ENCODE measurements around the gene LAMB4.

LAMB4 gene

GRCh38 chr7:108087778-108088177 is 42.4 kb downstream of the LAMB4 start:
- H3K27me3 ChIP-seq (ENCODE audit: control insufficient read depth, insufficient read depth, low read length) = no peaks in the 10 kb centered on the region
- H3K4me3 ChIP-seq (ENCODE audit: low read depth, low read length) = no peak overlapping the region
- no peaks in the 10 kb centered on the region for H3K36me3 ChIP-seq (ENCODE audit: control insufficient read depth, insufficient read depth, low read length)
- H3K9ac ChIP-seq (ENCODE audit: low read depth, low read length) = no peak overlapping the region
- no peaks in the 10 kb centered on the region for H3K4me1 ChIP-seq (ENCODE audit: control insufficient read depth, insufficient read depth, low read length)
- H3K9me3 ChIP-seq (ENCODE audit: control insufficient read depth, insufficient read depth, low read length) = no peaks in the 10 kb centered on the region

- no peaks in the 10 kb centered on the region for H3K9me3 ChIP-seq (ENCODE audit: control insufficient read depth, insufficient read depth, low read length)
- H3K4me1 ChIP-seq (ENCODE audit: control insufficient read depth, insufficient read depth, low read length) = no peaks in the 10 kb centered on the region
- H3K27me3 ChIP-seq (ENCODE audit: control insufficient read depth, insufficient read depth, low read length) = no peaks in the 10 kb centered on the region
- H3K4me3 ChIP-seq (ENCODE audit: low read depth, low read length) = no peak overlapping the region
- no peaks in the 10 kb centered on the region for H3K36me3 ChIP-seq (ENCODE audit: control insufficient read depth, insufficient read depth, low read length)
- no peak overlapping the region for H3K9ac ChIP-seq (ENCODE audit: low read depth, low read length)
Observed at GRCh38 chr7:108086962-108087361, 43.2 kb downstream of the LAMB4 start.

- H3K36me3 ChIP-seq (ENCODE audit: control insufficient read depth, insufficient read depth, low read length) = no peaks in the 10 kb centered on the region
- no peak overlapping the region for H3K9ac ChIP-seq (ENCODE audit: low read depth, low read length)
- H3K4me1 ChIP-seq (ENCODE audit: control insufficient read depth, insufficient read depth, low read length) = no peaks in the 10 kb centered on the region
- H3K4me3 ChIP-seq (ENCODE audit: low read depth, low read length) = no peak overlapping the region
- H3K27me3 ChIP-seq (ENCODE audit: control insufficient read depth, insufficient read depth, low read length) = no peaks in the 10 kb centered on the region
- H3K9me3 ChIP-seq (ENCODE audit: control insufficient read depth, insufficient read depth, low read length) = no peaks in the 10 kb centered on the region
Observed at GRCh38 chr7:108086546-108086945, 43.6 kb downstream of the LAMB4 start.

- Histone ChIP-seq H3K9ac (ENCODE audit: low read depth, low read length) (no peak overlapping the region), H3K36me3 (ENCODE audit: control insufficient read depth, insufficient read depth, low read length) (no peaks in the 10 kb centered on the region), H3K27me3 (ENCODE audit: control insufficient read depth, insufficient read depth, low read length) (no peaks in the 10 kb centered on the region), H3K4me3 (ENCODE audit: low read depth, low read length) (no peak overlapping the region), H3K9me3 (ENCODE audit: control insufficient read depth, insufficient read depth, low read length) (no peaks in the 10 kb centered on the region), H3K4me1 (ENCODE audit: control insufficient read depth, insufficient read depth, low read length) (peaks cover 4% of the 10 kb centered on the region)
Observed at GRCh38 chr7:108083980-108084379, 46.2 kb downstream of the LAMB4 start.

GRCh38 chr7:108079648-108080591 is 50.2 kb downstream of the LAMB4 start:
- H3K9ac ChIP-seq (ENCODE audit: low read depth, low read length) = no peak overlapping the region

GRCh38 chr7:108079276-108079647 is 50.9 kb downstream of the LAMB4 start:
- Histone ChIP-seq H3K36me3 (ENCODE audit: control insufficient read depth, insufficient read depth, low read length) (no peaks in the 10 kb centered on the region), H3K9me3 (ENCODE audit: control insufficient read depth, insufficient read depth, low read length) (no peaks in the 10 kb centered on the region), H3K27me3 (ENCODE audit: control insufficient read depth, insufficient read depth, low read length) (no peaks in the 10 kb centered on the region), H3K4me3 (ENCODE audit: low read depth, low read length) (no peak overlapping the region), H3K4me1 (ENCODE audit: control insufficient read depth, insufficient read depth, low read length) (peaks cover 4% of the 10 kb centered on the region), H3K9ac (ENCODE audit: low read depth, low read length) (no peak overlapping the region)

More at GRCh38 chr7:108079648-108080591, 50.2 kb downstream of the LAMB4 start:
- Histone ChIP-seq H3K27me3 (ENCODE audit: control insufficient read depth, insufficient read depth, low read length) (no peaks in the 10 kb centered on the region), H3K4me1 (ENCODE audit: control insufficient read depth, insufficient read depth, low read length) (peaks cover 4% of the 10 kb centered on the region), H3K9me3 (ENCODE audit: control insufficient read depth, insufficient read depth, low read length) (no peaks in the 10 kb centered on the region), H3K36me3 (ENCODE audit: control insufficient read depth, insufficient read depth, low read length) (no peaks in the 10 kb centered on the region), H3K4me3 (ENCODE audit: low read depth, low read length) (no peak overlapping the region)

- Histone ChIP-seq H3K4me1 (ENCODE audit: control insufficient read depth, insufficient read depth, low read length) (peaks cover 4% of the 10 kb centered on the region), H3K36me3 (ENCODE audit: control insufficient read depth, insufficient read depth, low read length) (no peaks in the 10 kb centered on the region), H3K9ac (ENCODE audit: low read depth, low read length) (no peak overlapping the region), H3K4me3 (ENCODE audit: low read depth, low read length) (no peak overlapping the region), H3K9me3 (ENCODE audit: control insufficient read depth, insufficient read depth, low read length) (no peaks in the 10 kb centered on the region), H3K27me3 (ENCODE audit: control insufficient read depth, insufficient read depth, low read length) (no peaks in the 10 kb centered on the region)
Observed at GRCh38 chr7:108078691-108079090, 51.5 kb downstream of the LAMB4 start.

GRCh38 chr7:108078211-108078673 is 51.9 kb downstream of the LAMB4 start:
- no peaks in the 10 kb centered on the region for H3K27me3 ChIP-seq (ENCODE audit: control insufficient read depth, insufficient read depth, low read length)
- no peaks in the 10 kb centered on the region for H3K36me3 ChIP-seq (ENCODE audit: control insufficient read depth, insufficient read depth, low read length)
- peaks cover 4% of the 10 kb centered on the region for H3K4me1 ChIP-seq (ENCODE audit: control insufficient read depth, insufficient read depth, low read length)
- H3K9ac ChIP-seq (ENCODE audit: low read depth, low read length) = no peak overlapping the region
- H3K9me3 ChIP-seq (ENCODE audit: control insufficient read depth, insufficient read depth, low read length) = no peaks in the 10 kb centered on the region
- H3K4me3 ChIP-seq (ENCODE audit: low read depth, low read length) = no peak overlapping the region

GRCh38 chr7:108077709-108078108 is 52.5 kb downstream of the LAMB4 start:
- H3K9me3 ChIP-seq (ENCODE audit: control insufficient read depth, insufficient read depth, low read length) = no peaks in the 10 kb centered on the region
- H3K4me1 ChIP-seq (ENCODE audit: control insufficient read depth, insufficient read depth, low read length) = peaks cover 4% of the 10 kb centered on the region
- no peak overlapping the region for H3K9ac ChIP-seq (ENCODE audit: low read depth, low read length)
- no peak overlapping the region for H3K4me3 ChIP-seq (ENCODE audit: low read depth, low read length)
- H3K27me3 ChIP-seq (ENCODE audit: control insufficient read depth, insufficient read depth, low read length) = no peaks in the 10 kb centered on the region
- H3K36me3 ChIP-seq (ENCODE audit: control insufficient read depth, insufficient read depth, low read length) = no peaks in the 10 kb centered on the region

GRCh38 chr7:108076156-108076555 is 54.0 kb downstream of the LAMB4 start:
- Histone ChIP-seq H3K4me3 (ENCODE audit: low read depth, low read length) (no peak overlapping the region), H3K36me3 (ENCODE audit: control insufficient read depth, insufficient read depth, low read length) (no peaks in the 10 kb centered on the region), H3K9me3 (ENCODE audit: control insufficient read depth, insufficient read depth, low read length) (no peaks in the 10 kb centered on the region), H3K4me1 (ENCODE audit: control insufficient read depth, insufficient read depth, low read length) (peaks cover 4% of the 10 kb centered on the region), H3K27me3 (ENCODE audit: control insufficient read depth, insufficient read depth, low read length) (no peaks in the 10 kb centered on the region), H3K9ac (ENCODE audit: low read depth, low read length) (no peak overlapping the region)

- Histone ChIP-seq H3K27me3 (ENCODE audit: control insufficient read depth, insufficient read depth, low read length) (no peaks in the 10 kb centered on the region), H3K36me3 (ENCODE audit: control insufficient read depth, insufficient read depth, low read length) (no peaks in the 10 kb centered on the region), H3K9me3 (ENCODE audit: control insufficient read depth, insufficient read depth, low read length) (no peaks in the 10 kb centered on the region), H3K4me1 (ENCODE audit: control insufficient read depth, insufficient read depth, low read length) (no peaks in the 10 kb centered on the region), H3K4me3 (ENCODE audit: low read depth, low read length) (no peak overlapping the region), H3K9ac (ENCODE audit: low read depth, low read length) (no peak overlapping the region)
Observed at GRCh38 chr7:108073305-108074070, 56.7 kb downstream of the LAMB4 start.
